Nephron progenitor cell (in vitro differentiated cells): Measurements from ENCODE around the gene RPL3.

Experiments used
- DNase-seq: peaks from one replicate; pipeline ENCODE4 v3.0.0; 2021
- H3K27ac Mint-ChIP-seq: 2 replicates; pipeline ENCODE4 v1.8.0; 2021; ENCODE audit warnings: mild to moderate bottlenecking, moderate library complexity, mixed read lengths
- H3K27me3 Mint-ChIP-seq: 2 replicates; pipeline ENCODE4 v1.8.0; 2021; ENCODE audit warnings: mild to moderate bottlenecking, low read depth, mixed read lengths; ENCODE audit not compliant: poor library complexity
- H3K36me3 Mint-ChIP-seq: 2 replicates; pipeline ENCODE4 v1.8.0; 2021; ENCODE audit warnings: low read depth, mixed read lengths
- H3K4me1 Mint-ChIP-seq: 2 replicates; pipeline ENCODE4 v1.8.0; 2021; ENCODE audit warnings: mixed read lengths
- H3K4me3 Mint-ChIP-seq: 2 replicates; pipeline ENCODE4 v1.8.0; 2021; ENCODE audit warnings: mild to moderate bottlenecking, moderate library complexity, mixed read lengths
- H3K9me3 Mint-ChIP-seq: 2 replicates; pipeline ENCODE4 v1.8.0; 2021; ENCODE audit warnings: mild to moderate bottlenecking, moderate library complexity, mixed read lengths
- TF ChIP-seq, protein P1 (sequence below): fragments of 200-600 bp; sonication (generic); IDR thresholded peaks from 2 replicates; pipeline ENCODE4 v1.5.0; 2021; ENCODE audit warnings: antibody characterized with exemption

The RPL3 gene

DNA sequence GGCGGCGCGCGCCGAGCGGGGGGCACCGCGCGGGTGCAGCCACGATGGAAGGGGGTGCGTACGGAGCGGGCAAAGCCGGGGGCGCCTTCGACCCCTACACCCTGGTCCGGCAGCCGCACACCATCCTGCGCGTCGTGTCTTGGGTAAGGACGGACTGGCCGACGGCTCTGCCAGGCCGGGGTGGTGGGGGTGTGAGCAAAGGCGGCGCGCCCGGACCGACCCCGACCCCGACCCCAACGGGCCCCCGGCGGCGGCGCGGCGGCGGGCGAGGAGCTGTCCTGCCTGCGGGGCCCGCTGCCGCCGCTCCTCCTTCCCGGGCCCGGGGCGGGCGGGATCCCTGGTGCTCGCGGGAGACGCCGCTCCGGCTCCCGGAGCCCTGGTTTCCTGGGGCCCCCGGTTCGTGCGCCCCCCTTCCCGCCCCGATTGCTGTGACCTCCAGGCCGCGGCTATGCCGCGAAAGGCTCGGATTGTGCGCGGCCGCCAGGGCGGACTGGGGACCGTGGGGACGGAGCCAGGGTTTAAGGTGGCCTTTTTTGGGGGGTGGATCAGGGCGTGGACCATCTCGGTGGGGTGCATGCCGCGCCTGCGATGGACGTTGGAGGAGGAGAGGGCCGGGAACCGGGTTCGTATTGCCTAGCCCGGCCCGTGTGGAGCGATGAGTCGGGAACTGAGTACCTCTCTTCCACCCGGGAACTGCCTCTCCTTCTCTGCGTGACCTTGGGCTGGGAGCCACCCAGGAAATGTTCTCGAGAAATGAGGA is 30.7 kb upstream of the RPL3 start, which contains the start of gene SYNGR1:
SYNGR1 (plus strand) TSS at position 25 of the 760 bp plus-strand sequence; CDS start at position 45, 20 bp downstream.
- no peaks in the 10 kb centered on the region for H3K9me3 Mint-ChIP-seq
- TF ChIP-seq, protein P1, sequence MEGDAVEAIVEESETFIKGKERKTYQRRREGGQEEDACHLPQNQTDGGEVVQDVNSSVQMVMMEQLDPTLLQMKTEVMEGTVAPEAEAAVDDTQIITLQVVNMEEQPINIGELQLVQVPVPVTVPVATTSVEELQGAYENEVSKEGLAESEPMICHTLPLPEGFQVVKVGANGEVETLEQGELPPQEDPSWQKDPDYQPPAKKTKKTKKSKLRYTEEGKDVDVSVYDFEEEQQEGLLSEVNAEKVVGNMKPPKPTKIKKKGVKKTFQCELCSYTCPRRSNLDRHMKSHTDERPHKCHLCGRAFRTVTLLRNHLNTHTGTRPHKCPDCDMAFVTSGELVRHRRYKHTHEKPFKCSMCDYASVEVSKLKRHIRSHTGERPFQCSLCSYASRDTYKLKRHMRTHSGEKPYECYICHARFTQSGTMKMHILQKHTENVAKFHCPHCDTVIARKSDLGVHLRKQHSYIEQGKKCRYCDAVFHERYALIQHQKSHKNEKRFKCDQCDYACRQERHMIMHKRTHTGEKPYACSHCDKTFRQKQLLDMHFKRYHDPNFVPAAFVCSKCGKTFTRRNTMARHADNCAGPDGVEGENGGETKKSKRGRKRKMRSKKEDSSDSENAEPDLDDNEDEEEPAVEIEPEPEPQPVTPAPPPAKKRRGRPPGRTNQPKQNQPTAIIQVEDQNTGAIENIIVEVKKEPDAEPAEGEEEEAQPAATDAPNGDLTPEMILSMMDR: no peak
- H3K27me3 Mint-ChIP-seq: peaks cover 4% of the 10 kb centered on the region
- peak; percentile 68 for DNase-seq
- no peaks in the 10 kb centered on the region for H3K36me3 Mint-ChIP-seq
- peaks cover 33% of the 10 kb centered on the region for H3K4me1 Mint-ChIP-seq
- no peak within 1 kb of the TSS for H3K27ac Mint-ChIP-seq
- H3K4me3 Mint-ChIP-seq: peak within 1 kb of the TSS; percentile 89

DNA sequence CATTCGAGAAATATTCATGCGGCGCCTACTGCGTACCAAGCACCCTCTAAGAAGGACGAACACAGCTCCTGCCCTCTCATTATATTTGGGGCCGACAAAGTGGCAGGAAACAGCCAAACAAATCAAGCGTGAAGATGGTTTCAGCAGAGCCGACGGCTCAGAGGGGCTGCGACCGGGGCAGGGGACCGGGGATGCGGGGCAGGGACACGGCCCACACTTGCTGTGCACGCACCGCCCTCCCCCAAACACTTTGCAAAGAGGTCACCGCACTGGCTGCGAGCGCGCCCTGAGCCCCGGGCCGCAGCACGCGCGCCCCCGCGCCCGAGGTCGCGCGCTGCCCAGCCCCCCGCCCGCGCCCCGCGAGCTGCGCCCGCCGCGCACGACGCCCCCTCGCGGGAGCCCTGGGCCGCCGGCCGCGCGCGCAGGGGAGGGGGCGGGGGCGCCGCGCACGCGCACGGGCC is 30.1 kb upstream of the RPL3 start:
- Mint-ChIP-seq H3K27me3 (peaks cover 9% of the 10 kb centered on the region), H3K36me3 (no peaks in the 10 kb centered on the region), H3K4me1 (peaks cover 29% of the 10 kb centered on the region), H3K27ac (no peak overlapping the region), H3K4me3 (peak overlapping the region; percentile 89), H3K9me3 (no peaks in the 10 kb centered on the region)
- DNase-seq: peak; percentile 68
- TF ChIP-seq, protein P1: no peak

DNA sequence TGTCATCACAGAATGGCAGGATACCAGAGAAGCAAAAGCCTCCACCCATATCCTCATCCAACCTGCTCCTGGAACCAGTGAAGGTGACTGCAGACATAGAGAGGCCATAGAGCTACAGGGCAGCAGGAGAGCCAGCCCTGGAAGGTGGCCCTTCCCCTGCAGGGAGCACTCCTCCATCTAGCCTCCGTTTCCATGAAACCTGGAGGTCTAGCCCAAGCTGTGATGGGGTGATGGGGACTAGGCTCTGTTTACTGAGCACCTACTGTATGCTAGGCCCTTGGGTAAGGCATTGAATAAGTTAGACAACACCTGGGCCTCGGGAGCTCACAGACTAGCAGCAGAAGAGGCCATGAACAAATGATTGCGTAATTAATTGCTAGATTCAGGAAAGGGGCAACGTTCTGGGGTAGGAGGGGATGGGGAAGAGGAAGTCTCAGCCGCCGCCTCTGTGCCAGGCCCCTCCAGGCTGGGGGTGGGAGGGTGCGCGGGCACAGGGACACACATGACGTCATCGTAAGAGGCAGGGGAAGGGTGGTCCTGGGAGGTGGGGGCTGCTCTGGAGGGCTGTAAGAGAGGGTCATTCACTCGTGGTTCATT is 29.6 kb upstream of the RPL3 start:
- Mint-ChIP-seq H3K27me3 (peaks cover 14% of the 10 kb centered on the region), H3K9me3 (no peaks in the 10 kb centered on the region), H3K27ac (no peak overlapping the region), H3K4me1 (peaks cover 29% of the 10 kb centered on the region), H3K4me3 (peak overlapping the region; percentile 89), H3K36me3 (no peaks in the 10 kb centered on the region)
- no peak for DNase-seq
- TF ChIP-seq, protein P1: no peak

DNA sequence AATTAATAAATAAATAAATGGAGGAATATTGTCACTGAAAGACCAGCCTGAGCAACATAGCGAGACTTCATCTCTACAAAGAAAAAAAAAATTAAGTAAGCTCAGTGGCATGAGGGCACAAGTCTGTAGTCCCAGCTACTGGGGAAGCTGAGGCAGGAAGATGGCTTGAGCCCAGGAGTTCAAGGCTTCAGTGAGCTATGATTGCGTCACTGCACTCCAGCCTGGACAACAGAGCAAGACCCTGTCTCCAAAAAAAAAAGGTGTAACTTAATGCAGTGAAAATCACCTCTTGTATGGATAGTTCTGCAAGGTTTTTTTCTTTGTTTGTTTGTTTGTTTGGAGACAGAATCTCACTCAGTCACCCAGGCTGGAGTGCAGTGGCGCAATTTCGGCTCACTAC is 25.8 kb upstream of the RPL3 start:
- DNase-seq: no peak
- no peak overlapping the region for H3K4me3 Mint-ChIP-seq
- no peaks in the 10 kb centered on the region for H3K9me3 Mint-ChIP-seq
- no peak overlapping the region for H3K27ac Mint-ChIP-seq
- no peaks in the 10 kb centered on the region for H3K36me3 Mint-ChIP-seq
- peaks cover 30% of the 10 kb centered on the region for H3K27me3 Mint-ChIP-seq
- H3K4me1 Mint-ChIP-seq: peaks cover 22% of the 10 kb centered on the region
- TF ChIP-seq, protein P1: no peak

DNA sequence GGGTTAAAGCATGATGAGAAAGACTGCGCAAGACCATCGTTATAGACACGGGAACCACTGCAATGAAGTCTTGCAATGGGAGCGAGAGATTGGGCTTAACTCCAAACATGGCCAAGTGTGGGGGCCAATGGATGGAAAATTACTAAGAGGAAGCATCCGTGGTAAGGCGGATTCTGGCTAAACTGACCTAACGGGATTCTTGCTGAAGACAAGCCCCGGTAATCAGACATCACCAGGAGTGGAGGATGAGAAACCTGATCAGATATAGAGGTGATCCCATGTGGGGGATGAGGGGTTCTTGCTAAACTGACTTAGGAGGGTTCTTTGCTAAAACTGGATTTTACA is 24.6 kb upstream of the RPL3 start:
- TF ChIP-seq, protein P1: no peak
- Mint-ChIP-seq H3K36me3 (no peaks in the 10 kb centered on the region), H3K4me3 (no peak overlapping the region), H3K27ac (no peak overlapping the region), H3K9me3 (no peaks in the 10 kb centered on the region), H3K4me1 (peaks cover 17% of the 10 kb centered on the region), H3K27me3 (peaks cover 27% of the 10 kb centered on the region)
- no peak for DNase-seq
